WTC11 (cell line): ENCODE measurements around the gene CDK10.

Experiments
- ATF3 ChIP-seq: sonication (generic); formaldehyde crosslinking; conservative IDR thresholded peaks from 2 replicates; pipeline ENCODE4 v1.8.1; 2022; ENCODE audit warnings: mild to moderate bottlenecking, missing genetic modification reagents
- ATF6 ChIP-seq: sonication (generic); formaldehyde crosslinking; IDR thresholded peaks from 2 replicates; pipeline ENCODE4 v1.8.1; 2023; ENCODE audit warnings: mild to moderate bottlenecking, missing genetic modification reagents
- ERG ChIP-seq: fragments of 250-450 bp; sonication (Bioruptor Pico); IDR thresholded peaks from 2 replicates; pipeline ENCODE4 v1.8.0; 2021; ENCODE audit warnings: mild to moderate bottlenecking
- ETV6 ChIP-seq: sonication (generic); formaldehyde crosslinking; IDR thresholded peaks from 2 replicates; pipeline ENCODE4 v1.8.1; 2022; ENCODE audit warnings: mild to moderate bottlenecking, missing genetic modification reagents
- FOXK1 ChIP-seq: sonication (generic); formaldehyde crosslinking; IDR thresholded peaks from 2 replicates; pipeline ENCODE4 v1.8.0; 2022; ENCODE audit warnings: mild to moderate bottlenecking, moderate library complexity, missing genetic modification reagents
- GRHL2 ChIP-seq: fragments of 250-450 bp; sonication (Bioruptor Pico); IDR thresholded peaks from 2 replicates; pipeline ENCODE4 v1.8.0; 2022; ENCODE audit warnings: mild to moderate bottlenecking, moderate library complexity; ENCODE audit not compliant: insufficient replicate concordance, severe bottlenecking
- MAX ChIP-seq: sonication (generic); formaldehyde crosslinking; IDR thresholded peaks from 2 replicates; pipeline ENCODE4 v1.8.0; 2022; ENCODE audit warnings: mild to moderate bottlenecking, missing genetic modification reagents
- SP1 ChIP-seq: sonication (generic); formaldehyde crosslinking; conservative IDR thresholded peaks from 2 replicates; pipeline ENCODE4 v1.8.1; 2022; ENCODE audit warnings: missing genetic modification reagents
- USF1 ChIP-seq: sonication (generic); formaldehyde crosslinking; IDR thresholded peaks from 2 replicates; pipeline ENCODE4 v1.8.0; 2022; ENCODE audit warnings: mild to moderate bottlenecking, missing genetic modification reagents
- TF ChIP-seq, protein P1 (sequence below): fragments of 200-600 bp; IDR thresholded peaks from 2 replicates; pipeline ENCODE4 v1.8.0; 2022; ENCODE audit warnings: antibody characterized with exemption
- TF ChIP-seq, protein P2 (sequence below): sonication (generic); formaldehyde crosslinking; IDR thresholded peaks from 2 replicates; pipeline ENCODE4 v1.8.0; 2023; ENCODE audit warnings: missing genetic modification reagents, mild to moderate bottlenecking, borderline replicate concordance
- TF ChIP-seq, protein P3 (sequence below): sonication (generic); formaldehyde crosslinking; IDR thresholded peaks from 2 replicates; pipeline ENCODE4 v1.8.1; 2022; ENCODE audit warnings: low read depth, mild to moderate bottlenecking, moderate library complexity, missing genetic modification reagents, borderline replicate concordance

DNA sequence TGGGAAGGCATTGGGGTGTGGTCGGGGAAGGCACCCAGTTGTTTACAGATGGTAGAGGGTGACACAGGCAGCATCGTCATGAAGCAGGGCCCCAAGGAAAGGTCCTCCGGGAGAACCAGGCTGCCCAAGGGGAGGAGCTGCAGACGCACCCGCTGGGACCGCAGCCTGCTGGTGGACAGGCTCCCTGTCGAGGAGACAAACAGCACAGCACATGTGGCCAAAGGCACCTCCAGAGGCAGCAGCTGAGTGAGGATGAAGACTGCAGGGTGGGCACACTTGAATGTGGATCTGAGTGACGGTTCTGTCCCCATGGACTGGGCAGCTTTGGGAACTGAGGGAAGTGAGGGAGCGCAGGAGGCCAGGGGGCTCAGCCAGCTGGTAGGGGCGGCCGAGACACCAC, 41.4 kb upstream of the CDK10 start:
- TF ChIP-seq FOXK1 (CRISPR knock-in tag) (no peak), ERG (CRISPR knock-in tag) (no peak), USF1 (no peak), MAX (CRISPR knock-in tag) (no peak), ETV6 (CRISPR knock-in tag) (no peak), ATF3 (CRISPR knock-in tag) (no peak), SP1 (CRISPR knock-in tag) (no peak), ATF6 (CRISPR knock-in tag) (no peak), GRHL2 (CRISPR knock-in tag) (no peak)
- TF ChIP-seq, protein P1, sequence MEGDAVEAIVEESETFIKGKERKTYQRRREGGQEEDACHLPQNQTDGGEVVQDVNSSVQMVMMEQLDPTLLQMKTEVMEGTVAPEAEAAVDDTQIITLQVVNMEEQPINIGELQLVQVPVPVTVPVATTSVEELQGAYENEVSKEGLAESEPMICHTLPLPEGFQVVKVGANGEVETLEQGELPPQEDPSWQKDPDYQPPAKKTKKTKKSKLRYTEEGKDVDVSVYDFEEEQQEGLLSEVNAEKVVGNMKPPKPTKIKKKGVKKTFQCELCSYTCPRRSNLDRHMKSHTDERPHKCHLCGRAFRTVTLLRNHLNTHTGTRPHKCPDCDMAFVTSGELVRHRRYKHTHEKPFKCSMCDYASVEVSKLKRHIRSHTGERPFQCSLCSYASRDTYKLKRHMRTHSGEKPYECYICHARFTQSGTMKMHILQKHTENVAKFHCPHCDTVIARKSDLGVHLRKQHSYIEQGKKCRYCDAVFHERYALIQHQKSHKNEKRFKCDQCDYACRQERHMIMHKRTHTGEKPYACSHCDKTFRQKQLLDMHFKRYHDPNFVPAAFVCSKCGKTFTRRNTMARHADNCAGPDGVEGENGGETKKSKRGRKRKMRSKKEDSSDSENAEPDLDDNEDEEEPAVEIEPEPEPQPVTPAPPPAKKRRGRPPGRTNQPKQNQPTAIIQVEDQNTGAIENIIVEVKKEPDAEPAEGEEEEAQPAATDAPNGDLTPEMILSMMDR = no peak
- TF ChIP-seq, protein P2, sequence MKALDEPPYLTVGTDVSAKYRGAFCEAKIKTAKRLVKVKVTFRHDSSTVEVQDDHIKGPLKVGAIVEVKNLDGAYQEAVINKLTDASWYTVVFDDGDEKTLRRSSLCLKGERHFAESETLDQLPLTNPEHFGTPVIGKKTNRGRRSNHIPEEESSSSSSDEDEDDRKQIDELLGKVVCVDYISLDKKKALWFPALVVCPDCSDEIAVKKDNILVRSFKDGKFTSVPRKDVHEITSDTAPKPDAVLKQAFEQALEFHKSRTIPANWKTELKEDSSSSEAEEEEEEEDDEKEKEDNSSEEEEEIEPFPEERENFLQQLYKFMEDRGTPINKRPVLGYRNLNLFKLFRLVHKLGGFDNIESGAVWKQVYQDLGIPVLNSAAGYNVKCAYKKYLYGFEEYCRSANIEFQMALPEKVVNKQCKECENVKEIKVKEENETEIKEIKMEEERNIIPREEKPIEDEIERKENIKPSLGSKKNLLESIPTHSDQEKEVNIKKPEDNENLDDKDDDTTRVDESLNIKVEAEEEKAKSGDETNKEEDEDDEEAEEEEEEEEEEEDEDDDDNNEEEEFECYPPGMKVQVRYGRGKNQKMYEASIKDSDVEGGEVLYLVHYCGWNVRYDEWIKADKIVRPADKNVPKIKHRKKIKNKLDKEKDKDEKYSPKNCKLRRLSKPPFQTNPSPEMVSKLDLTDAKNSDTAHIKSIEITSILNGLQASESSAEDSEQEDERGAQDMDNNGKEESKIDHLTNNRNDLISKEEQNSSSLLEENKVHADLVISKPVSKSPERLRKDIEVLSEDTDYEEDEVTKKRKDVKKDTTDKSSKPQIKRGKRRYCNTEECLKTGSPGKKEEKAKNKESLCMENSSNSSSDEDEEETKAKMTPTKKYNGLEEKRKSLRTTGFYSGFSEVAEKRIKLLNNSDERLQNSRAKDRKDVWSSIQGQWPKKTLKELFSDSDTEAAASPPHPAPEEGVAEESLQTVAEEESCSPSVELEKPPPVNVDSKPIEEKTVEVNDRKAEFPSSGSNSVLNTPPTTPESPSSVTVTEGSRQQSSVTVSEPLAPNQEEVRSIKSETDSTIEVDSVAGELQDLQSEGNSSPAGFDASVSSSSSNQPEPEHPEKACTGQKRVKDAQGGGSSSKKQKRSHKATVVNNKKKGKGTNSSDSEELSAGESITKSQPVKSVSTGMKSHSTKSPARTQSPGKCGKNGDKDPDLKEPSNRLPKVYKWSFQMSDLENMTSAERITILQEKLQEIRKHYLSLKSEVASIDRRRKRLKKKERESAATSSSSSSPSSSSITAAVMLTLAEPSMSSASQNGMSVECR (CRISPR knock-in tag) = no peak
- TF ChIP-seq, protein P3, sequence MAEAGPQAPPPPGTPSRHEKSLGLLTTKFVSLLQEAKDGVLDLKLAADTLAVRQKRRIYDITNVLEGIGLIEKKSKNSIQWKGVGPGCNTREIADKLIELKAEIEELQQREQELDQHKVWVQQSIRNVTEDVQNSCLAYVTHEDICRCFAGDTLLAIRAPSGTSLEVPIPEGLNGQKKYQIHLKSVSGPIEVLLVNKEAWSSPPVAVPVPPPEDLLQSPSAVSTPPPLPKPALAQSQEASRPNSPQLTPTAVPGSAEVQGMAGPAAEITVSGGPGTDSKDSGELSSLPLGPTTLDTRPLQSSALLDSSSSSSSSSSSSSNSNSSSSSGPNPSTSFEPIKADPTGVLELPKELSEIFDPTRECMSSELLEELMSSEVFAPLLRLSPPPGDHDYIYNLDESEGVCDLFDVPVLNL (CRISPR knock-in tag) = no peak
